HepG2 (cell line): Measurements from ENCODE around the gene LITAFD. TPM values are rescaled to one million over a fixed set of nuclear protein-coding genes. Genes with fewer than 3 reads are reported as not detected.

ENCODE experiments used
- BCL6 ChIP-seq: IDR thresholded peaks from 2 replicates; pipeline ENCODE4 v1.6.1; 2016; ENCODE audit warnings: missing genetic modification reagents, missing compliant biosample characterization
- FOXO1 ChIP-seq: sonication (generic); formaldehyde crosslinking; IDR thresholded peaks from 2 replicates; pipeline ENCODE4 v1.4.0; 2020; ENCODE audit warnings: missing genetic modification reagents
- KAT7 ChIP-seq: IDR thresholded peaks from 2 replicates; pipeline ENCODE4 v1.6.1; 2018; ENCODE audit warnings: borderline replicate concordance, missing compliant biosample characterization
- MTF2 ChIP-seq: sonication (generic); formaldehyde crosslinking; IDR thresholded peaks from 2 replicates; pipeline ENCODE4 v1.5.0; 2020; ENCODE audit warnings: missing genetic modification reagents, borderline replicate concordance
- NCOR1 ChIP-seq: fragments of 200-600 bp; sonication (generic); IDR thresholded peaks from 2 replicates; pipeline ENCODE4 v1.7.0; 2017; ENCODE audit warnings: antibody characterized with exemption, low read length, borderline replicate concordance
- NFE2L1 ChIP-seq: sonication (generic); formaldehyde crosslinking; IDR thresholded peaks from 2 replicates; pipeline ENCODE4 v1.4.0; 2020; ENCODE audit warnings: missing genetic modification reagents, mild to moderate bottlenecking, borderline replicate concordance
- NFKB2 ChIP-seq: sonication (generic); formaldehyde crosslinking; IDR thresholded peaks from 2 replicates; pipeline ENCODE4 v1.4.0; 2020; ENCODE audit warnings: missing genetic modification reagents, borderline replicate concordance
- PLRG1 ChIP-seq: fragments of 450-650 bp; conservative IDR thresholded peaks from 2 replicates; pipeline ENCODE4 v1.6.1; 2016
- POLR2A ChIP-seq, 2 experiments: IDR thresholded peaks; 2 replicates each; pipeline ENCODE4 v1.6.1; 2011; ENCODE audit warnings: low read depth in 2 of 2, low read length in 2 of 2, mild to moderate bottlenecking in 1 of 2, moderate library complexity in 1 of 2; ENCODE audit not compliant: insufficient read depth in 1 of 2
- POLR2AphosphoS5 ChIP-seq: IDR thresholded peaks from 2 replicates; pipeline ENCODE4 v1.6.1; 2012; ENCODE audit warnings: low read depth, low read length
- SCMH1 ChIP-seq: sonication (generic); formaldehyde crosslinking; IDR thresholded peaks from 2 replicates; pipeline ENCODE4 v1.9.0; 2021; ENCODE audit warnings: missing genetic modification reagents, mild to moderate bottlenecking, borderline replicate concordance
- SIN3B ChIP-seq: fragments of 150-350 bp; IDR thresholded peaks from 2 replicates; pipeline ENCODE4 v1.6.1; 2014; ENCODE audit warnings: low read length
- YEATS2 ChIP-seq: sonication (generic); formaldehyde crosslinking; IDR thresholded peaks from 2 replicates; pipeline ENCODE4 v1.4.0; 2020; ENCODE audit warnings: missing genetic modification reagents, borderline replicate concordance
- ZFY ChIP-seq: sonication (generic); formaldehyde crosslinking; IDR thresholded peaks from 2 replicates; pipeline ENCODE4 v1.4.0; 2020; ENCODE audit warnings: missing genetic modification reagents
- ZNF251 ChIP-seq: sonication (generic); formaldehyde crosslinking; IDR thresholded peaks from 2 replicates; pipeline ENCODE4 v1.9.0; 2021; ENCODE audit warnings: mild to moderate bottlenecking, missing genetic modification reagents
- ZNF253 ChIP-seq: sonication (generic); formaldehyde crosslinking; IDR thresholded peaks from 2 replicates; pipeline ENCODE4 v1.8.0; 2022; ENCODE audit warnings: mild to moderate bottlenecking, missing genetic modification reagents, borderline replicate concordance
- ZNF329 ChIP-seq: sonication (generic); formaldehyde crosslinking; IDR thresholded peaks from 2 replicates; pipeline ENCODE4 v1.9.0; 2021; ENCODE audit warnings: low read depth, mild to moderate bottlenecking, missing genetic modification reagents
- ZNF446 ChIP-seq: sonication (generic); formaldehyde crosslinking; IDR thresholded peaks from 2 replicates; pipeline ENCODE4 v1.5.0; 2020; ENCODE audit warnings: mild to moderate bottlenecking, missing genetic modification reagents
- ZNF513 ChIP-seq: sonication (generic); formaldehyde crosslinking; conservative IDR thresholded peaks from 2 replicates; pipeline ENCODE4 v1.5.0; 2020; ENCODE audit warnings: missing genetic modification reagents
- ZNF678 ChIP-seq: sonication (generic); formaldehyde crosslinking; IDR thresholded peaks from 2 replicates; pipeline ENCODE4 v1.4.0; 2020; ENCODE audit warnings: mild to moderate bottlenecking, missing genetic modification reagents
- polyA plus RNA-seq, 8 experiments: library from polyadenylated mRNA; depleted of rRNA in 3 of 8; stranded (reverse) in 7 of 8; unstranded in 1 of 8; fragments of >200 nt; fragmentation: Illumina TruSeq in 4 of 8; extraction: Trizol in 4 of 8; gene quantifications; 2 replicates each; pipeline versions ENCODE4 v1.2.1 to v1.2.3, GENCODE V29; 2011 to 2016; ENCODE audit warnings: low read depth in 4 of 8, missing spikeins in 1 of 8, mixed read lengths in 1 of 8; ENCODE audit not compliant: insufficient read depth in 1 of 8
- total RNA-seq, 5 experiments: library from RNA; depleted of rRNA; stranded (reverse); fragments of >200 nt; fragmentation: Illumina TruSeq; extraction: Trizol; gene quantifications; 2 replicates each; pipeline ENCODE4 v1.2.3, GENCODE V29; 2016; ENCODE audit warnings: low read depth in 1 of 5
- TF ChIP-seq, protein P1 (sequence below): sonication (generic); formaldehyde crosslinking; IDR thresholded peaks from 2 replicates; pipeline ENCODE4 v1.9.0; 2021; ENCODE audit warnings: missing genetic modification reagents, borderline replicate concordance
- TF ChIP-seq, protein P2 (sequence below): sonication (generic); formaldehyde crosslinking; IDR thresholded peaks from 2 replicates; pipeline ENCODE4 v1.4.0; 2020; ENCODE audit warnings: missing genetic modification reagents, borderline replicate concordance

Gene LITAFD
- total and polyA plus RNA-seq, 2 of the 13 experiments (the other 11 are each of a cell fraction or from before 2014, with no cell fraction given), result not detected

- TF ChIP-seq ZNF446 (CRISPR knock-in tag) (no peak; the same call in 1 of the 2 replicates), ZNF251 (no peak), POLR2A (IDR thresholded peaks at IDR 0.05; ENCODE audit: insufficient read depth in 1 of 2, low read depth in 2 of 2, low read length in 2 of 2) (no peak), ZNF253 (no peak), SIN3B (no peak), ZFY (CRISPR knock-in tag) (peak; percentile 63), BCL6 (CRISPR knock-in tag) (no peak), PLRG1 (no peak), POLR2AphosphoS5 (no peak), ZNF329 (CRISPR knock-in tag) (no peak), MTF2 (CRISPR knock-in tag) (no peak), FOXO1 (CRISPR knock-in tag) (no peak), KAT7 (CRISPR knock-in tag) (no peak), NCOR1 (no peak), SCMH1 (CRISPR knock-in tag) (no peak), YEATS2 (CRISPR knock-in tag) (no peak), ZNF513 (CRISPR knock-in tag) (no peak), NFE2L1 (CRISPR knock-in tag) (peak; percentile 49; the same call in 1 of the 2 replicates), ZNF678 (peak; percentile 25; the same call in 1 of the 2 replicates), NFKB2 (CRISPR knock-in tag) (no peak)
- TF ChIP-seq, protein P1, sequence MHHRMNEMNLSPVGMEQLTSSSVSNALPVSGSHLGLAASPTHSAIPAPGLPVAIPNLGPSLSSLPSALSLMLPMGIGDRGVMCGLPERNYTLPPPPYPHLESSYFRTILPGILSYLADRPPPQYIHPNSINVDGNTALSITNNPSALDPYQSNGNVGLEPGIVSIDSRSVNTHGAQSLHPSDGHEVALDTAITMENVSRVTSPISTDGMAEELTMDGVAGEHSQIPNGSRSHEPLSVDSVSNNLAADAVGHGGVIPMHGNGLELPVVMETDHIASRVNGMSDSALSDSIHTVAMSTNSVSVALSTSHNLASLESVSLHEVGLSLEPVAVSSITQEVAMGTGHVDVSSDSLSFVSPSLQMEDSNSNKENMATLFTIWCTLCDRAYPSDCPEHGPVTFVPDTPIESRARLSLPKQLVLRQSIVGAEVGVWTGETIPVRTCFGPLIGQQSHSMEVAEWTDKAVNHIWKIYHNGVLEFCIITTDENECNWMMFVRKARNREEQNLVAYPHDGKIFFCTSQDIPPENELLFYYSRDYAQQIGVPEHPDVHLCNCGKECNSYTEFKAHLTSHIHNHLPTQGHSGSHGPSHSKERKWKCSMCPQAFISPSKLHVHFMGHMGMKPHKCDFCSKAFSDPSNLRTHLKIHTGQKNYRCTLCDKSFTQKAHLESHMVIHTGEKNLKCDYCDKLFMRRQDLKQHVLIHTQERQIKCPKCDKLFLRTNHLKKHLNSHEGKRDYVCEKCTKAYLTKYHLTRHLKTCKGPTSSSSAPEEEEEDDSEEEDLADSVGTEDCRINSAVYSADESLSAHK (CRISPR knock-in tag), result no peak
- TF ChIP-seq, protein P2, sequence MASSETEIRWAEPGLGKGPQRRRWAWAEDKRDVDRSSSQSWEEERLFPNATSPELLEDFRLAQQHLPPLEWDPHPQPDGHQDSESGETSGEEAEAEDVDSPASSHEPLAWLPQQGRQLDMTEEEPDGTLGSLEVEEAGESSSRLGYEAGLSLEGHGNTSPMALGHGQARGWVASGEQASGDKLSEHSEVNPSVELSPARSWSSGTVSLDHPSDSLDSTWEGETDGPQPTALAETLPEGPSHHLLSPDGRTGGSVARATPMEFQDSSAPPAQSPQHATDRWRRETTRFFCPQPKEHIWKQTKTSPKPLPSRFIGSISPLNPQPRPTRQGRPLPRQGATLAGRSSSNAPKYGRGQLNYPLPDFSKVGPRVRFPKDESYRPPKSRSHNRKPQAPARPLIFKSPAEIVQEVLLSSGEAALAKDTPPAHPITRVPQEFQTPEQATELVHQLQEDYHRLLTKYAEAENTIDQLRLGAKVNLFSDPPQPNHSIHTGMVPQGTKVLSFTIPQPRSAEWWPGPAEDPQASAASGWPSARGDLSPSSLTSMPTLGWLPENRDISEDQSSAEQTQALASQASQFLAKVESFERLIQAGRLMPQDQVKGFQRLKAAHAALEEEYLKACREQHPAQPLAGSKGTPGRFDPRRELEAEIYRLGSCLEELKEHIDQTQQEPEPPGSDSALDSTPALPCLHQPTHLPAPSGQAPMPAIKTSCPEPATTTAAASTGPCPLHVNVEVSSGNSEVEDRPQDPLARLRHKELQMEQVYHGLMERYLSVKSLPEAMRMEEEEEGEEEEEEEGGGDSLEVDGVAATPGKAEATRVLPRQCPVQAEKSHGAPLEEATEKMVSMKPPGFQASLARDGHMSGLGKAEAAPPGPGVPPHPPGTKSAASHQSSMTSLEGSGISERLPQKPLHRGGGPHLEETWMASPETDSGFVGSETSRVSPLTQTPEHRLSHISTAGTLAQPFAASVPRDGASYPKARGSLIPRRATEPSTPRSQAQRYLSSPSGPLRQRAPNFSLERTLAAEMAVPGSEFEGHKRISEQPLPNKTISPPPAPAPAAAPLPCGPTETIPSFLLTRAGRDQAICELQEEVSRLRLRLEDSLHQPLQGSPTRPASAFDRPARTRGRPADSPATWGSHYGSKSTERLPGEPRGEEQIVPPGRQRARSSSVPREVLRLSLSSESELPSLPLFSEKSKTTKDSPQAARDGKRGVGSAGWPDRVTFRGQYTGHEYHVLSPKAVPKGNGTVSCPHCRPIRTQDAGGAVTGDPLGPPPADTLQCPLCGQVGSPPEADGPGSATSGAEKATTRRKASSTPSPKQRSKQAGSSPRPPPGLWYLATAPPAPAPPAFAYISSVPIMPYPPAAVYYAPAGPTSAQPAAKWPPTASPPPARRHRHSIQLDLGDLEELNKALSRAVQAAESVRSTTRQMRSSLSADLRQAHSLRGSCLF, result no peak
These were observed 14.8 kb upstream of the LITAFD start (continued) for GRCh38 chr16:8867216-8867931.
